ENCODE data around the gene SPATA18.
A peak's percentile ranks its signal among the peaks of the same experiment; 100 is the strongest.

The SPATA18 gene, protein sequence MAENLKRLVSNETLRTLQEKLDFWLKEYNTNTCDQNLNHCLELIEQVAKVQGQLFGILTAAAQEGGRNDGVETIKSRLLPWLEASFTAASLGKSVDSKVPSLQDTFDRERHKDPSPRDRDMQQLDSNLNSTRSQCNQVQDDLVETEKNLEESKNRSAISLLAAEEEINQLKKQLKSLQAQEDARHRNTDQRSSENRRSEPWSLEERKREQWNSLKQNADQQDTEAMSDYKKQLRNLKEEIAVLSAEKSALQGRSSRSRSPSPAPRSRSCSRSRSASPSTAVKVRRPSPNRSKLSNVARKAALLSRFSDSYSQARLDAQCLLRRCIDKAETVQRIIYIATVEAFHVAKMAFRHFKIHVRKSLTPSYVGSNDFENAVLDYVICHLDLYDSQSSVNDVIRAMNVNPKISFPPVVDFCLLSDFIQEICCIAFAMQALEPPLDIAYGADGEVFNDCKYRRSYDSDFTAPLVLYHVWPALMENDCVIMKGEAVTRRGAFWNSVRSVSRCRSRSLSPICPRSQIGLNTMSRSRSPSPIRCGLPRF

DNA sequence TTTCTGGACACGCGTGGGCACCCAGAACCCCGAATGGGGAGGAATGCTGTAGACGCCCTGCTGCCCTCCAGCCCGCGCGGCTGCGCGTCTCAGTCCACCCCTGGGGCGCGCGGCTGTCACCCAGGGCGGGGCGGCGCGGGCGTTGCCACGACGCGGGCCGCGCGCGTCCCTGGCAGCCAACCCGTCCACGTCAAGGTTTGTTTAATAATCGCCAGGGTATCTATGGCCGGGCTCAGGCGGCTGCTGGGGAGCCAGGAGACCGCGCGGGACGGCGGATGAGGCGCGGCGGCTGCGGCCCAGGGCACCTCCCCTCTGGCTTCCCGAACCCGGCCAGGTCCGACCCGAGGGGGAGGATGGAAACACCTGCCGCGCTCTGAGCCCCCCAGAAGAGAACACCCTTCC is at the start of gene SPATA18:
TSS of gene SPATA18 (plus strand) at position 92 of the 402 bp plus-strand sequence. CDS start 401 bp downstream, outside the sequence.
- no peak for DNase-seq

DNA sequence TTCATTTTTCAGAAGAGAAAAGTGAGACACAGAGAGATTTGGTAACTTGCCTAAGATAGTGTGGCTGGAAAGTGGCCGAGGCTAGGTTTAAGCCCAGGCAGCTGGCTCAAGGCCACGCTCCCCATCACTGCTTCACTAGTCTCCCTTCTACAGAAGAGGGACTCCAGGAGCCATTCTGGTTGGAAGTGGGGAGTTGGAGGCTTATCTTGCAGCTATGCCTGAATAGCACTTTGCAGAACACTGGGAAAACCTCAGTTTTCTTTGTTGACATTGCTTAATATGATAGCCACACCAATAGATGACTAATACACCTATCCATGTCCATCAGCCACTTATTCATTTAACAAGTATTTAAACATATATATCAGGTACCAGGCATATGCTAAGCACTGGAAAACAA is 49.5 kb upstream of the SPATA18 start:
- DNase-seq: no peak

DNA sequence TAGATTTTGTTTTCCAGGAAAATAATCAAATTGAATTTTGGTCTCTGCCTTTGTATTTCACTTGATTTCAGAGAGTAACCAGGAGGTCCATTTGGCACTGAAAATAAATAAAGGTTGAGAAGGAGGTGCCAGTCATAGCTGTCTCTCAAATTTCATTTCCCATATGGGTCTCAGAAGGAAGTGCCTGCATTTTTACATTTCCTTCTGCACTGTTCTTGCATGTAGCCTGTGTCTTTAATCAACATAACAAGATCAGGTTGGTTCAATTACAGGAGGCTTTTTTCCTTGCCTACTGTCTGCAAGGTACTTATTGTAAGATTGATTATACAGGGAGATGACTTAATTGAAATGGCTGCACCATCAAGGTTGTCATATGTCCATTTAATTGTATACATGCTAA is 46.7 kb upstream of the SPATA18 start:
- DNase-seq: no peak

DNA sequence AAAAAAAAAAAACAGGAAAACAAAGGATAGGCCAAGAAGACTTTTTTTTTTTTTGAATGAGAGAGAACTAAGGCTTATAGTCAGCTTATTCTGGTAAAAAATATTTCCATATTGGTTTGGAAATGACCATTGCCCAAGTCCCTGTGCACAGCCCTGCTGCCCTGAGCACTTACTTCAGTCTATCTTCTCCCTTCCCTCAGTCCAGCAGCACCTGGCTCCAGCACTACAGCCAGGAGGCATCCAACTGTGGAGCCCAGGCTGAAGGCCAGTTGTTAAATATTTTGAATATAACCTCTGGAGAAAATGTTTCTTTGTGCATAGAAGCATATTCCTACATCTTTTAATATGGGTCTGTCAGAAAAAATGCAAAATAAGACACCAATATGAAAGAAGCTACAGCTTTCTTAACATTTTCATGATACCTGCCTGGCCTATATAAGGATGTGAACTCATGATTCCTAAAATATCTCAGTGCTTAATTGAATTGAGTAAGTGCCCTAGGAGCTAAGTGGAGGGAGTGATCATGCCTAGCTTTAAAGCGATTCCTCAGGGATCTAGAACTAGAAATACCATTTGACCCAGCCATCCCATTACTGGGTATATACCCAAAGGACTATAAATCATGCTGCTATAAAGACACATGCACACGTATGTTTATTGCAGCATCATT is 45.4 kb upstream of the SPATA18 start:
- DNase-seq: no peak

DNA sequence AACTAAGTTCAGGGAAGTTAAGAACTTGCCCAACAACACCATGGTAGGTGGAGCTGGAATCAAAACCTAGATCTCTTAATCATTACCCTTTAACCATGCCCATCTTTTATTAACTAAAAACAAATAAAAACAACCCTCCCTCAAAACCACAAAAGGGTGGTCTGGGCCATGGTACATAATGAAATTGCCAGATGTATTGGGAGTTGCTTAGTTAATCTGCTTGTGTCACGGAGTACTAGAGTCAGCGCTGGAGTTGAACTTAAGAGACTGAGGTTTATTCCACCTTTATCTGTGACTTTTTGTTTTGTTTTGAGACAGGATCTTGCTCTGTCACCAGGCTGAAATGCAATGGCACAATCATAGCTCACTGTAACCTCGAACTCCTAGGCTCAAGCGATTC is 44.2 kb upstream of the SPATA18 start:
- DNase-seq: no peak

DNA sequence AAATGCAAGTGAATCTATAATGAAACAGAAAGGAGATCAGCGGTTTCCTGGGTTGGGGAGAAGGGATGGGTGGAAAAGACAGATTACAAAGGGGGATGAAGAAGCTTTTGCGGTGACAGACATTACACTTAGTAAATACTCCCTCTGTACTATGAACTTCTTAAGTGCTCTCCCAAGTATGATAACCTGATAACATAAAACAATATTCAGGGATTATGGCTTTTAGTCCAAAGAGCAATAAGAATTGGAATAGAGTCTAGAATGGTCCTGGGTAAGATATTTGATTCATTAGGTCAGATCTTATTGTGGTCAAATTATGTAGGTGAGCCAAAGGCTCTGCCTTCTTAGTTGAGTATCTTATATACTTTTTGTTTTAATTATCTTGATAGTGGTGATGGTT is 40.1 kb upstream of the SPATA18 start:
- DNase-seq: no peak

DNA sequence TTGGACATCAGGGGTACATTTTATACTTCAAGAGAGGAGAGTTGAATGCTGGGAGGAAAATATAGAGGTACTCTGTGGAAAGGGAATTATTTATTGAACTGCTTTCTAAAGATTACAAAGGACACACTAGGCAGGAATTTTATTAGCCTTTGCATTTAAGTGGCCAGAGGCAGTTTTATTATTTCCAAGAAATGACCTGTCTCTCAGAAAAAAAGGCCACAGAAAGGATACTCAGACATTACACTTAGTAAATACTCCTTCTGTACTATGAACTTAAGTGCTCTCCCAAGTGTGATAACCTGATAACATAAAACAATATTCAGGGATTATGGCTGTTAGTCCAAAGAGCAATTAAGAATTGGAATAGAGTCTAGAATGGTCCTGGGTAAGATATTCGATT is 38.5 kb upstream of the SPATA18 start:
- no peak for DNase-seq

DNA sequence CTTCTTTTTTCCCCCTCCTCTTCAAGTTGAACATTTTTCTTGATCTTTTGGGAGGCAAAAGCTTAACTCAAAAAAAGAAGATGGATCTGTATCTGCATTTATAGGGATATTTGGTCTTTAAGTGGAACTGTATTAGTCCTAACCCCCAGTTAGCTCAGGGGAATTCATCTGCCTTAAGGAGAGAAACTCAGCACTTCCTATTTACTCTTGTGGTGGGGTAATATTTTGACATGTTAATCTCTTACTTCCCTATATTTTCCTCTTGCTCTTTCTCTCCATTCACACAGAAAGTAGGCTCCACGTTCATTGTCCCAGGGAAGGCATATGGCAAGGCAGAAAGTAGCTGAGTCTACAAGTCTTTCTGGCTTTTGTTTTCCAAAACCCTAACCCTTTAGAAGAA is 36.2 kb upstream of the SPATA18 start:
- DNase-seq: no peak

DNA sequence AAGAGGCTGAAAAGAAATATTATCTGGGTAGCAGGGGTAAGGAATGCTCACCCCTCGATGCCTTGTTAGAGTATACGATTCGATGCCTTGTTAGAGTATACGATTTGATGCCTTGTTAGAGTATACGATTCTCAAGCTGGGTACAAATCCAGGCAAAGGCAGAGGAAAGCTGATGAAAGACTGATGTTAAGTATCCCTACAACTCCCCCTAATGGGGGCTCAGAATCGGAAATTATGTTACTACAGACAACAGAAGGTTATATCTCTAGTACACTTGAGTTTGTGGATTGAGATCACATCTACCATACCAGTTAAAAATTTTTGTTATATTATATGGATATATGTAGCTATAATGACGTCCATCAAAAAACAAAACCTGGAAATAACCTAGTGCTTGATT is 35.7 kb upstream of the SPATA18 start:
- no peak for DNase-seq

DNA sequence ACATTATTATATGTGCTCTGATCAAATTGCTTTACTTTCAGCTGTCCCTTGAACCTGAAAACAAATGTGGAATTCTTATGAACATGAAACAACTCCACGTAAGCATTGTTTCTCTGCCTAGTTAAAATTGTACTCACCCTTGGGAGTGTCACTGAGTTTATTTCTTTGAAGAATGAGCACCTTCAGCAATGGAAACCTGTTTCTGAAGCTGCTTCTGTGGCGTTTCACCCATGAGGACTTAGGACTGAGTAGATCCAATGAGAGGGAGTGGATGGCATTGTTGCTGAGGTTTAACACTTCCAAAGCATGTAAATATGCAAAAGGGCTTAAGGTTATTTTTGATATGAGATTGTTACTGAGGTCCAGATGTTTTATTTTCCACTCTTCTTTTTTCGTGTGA is 34.1 kb upstream of the SPATA18 start:
- no peak for DNase-seq

DNA sequence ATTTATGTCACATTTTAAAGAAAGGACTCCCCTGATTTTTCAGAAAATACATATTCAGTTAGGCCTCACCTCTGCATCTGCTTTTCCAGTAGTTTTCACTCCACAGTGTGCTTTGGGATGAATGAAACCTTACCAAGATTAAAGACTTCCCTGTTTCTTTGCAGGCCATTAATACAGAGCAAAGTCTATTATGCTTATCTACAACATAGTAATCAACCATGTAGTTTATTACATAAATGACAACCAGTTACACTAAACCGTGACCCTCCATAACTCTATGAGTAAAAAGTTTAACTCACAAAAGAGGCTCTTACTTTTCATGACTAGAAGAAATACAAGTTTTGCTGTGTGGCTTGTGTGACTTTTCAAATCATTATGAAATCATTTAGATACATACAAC is 33.3 kb upstream of the SPATA18 start:
- DNase-seq: no peak

DNA sequence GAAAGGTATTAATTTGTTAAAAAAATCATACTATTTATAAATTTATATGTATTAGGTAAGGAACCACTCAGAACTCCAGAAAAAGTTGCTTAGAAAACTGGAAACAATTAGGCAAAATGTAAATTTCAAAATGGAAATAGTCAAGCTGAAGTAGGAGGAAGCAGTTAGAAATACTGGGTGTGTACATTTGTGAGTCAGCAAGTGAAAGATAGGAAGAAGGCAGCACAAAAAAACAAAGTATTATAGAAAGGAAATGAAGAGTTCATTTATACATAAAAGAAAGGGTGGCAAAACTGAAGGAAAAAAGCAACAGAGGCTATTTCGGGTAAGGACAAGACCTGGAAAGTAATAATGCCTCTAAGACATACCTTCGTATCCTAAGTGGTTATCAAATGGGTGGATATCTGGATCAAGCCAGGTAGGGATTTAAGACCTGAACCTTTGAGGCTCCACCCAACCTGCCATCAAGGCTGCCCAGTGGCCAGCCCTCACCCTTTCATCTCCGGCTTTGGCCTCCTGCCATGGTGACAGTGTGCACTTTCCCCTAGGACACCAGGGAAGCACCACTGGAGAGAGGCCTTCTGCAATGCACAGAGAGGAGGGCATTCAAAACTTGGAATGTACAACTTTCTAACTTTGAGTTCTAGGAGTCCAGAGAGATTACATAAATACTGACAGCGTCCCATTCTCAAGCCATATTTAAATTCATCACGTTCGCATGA is 31.0 kb upstream of the SPATA18 start, which contains the start of gene LRRC66:
TSS of gene LRRC66 (minus strand) at position 428 of the 722 bp plus-strand sequence. CDS start 2,750 bp downstream, outside the sequence.
- no peak for DNase-seq

DNA sequence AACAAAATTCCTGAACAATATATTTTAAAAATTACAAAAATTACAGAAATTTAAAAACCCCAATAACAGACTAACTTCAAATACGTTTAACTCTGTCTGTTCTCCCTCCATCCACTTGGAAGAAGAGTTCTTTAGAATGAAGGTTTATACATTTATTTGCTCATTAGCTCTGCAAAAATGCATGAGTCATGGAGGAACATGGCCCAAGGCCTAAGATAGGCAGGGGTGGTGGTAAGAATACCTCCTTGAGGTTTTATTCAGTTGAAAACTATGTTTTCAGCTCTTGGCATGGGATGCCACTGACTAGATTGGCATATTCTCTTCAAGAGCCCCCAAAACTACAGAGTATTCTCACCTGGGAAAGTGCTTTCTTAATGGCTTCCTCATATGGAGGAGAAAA is 22.1 kb upstream of the SPATA18 start:
- DNase-seq: no peak

DNA sequence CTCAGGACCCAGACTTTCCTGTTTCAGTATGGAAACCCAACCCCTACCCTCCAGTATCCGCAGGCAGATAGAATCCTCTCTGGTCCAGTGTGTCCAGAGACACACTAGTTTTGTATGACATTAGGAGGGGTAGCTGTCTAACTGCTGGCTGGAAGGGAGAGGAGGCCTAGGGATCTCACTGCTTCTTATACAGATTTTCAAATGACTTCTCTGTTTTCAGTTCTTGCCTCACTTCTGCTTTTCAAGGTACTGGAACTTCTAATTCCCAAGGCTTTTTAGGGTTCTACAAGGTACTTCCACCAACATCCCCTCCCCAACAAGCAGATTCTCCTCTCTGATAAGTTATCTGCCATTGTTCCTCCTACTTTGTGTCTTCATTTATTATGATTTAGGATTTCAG is 19.1 kb upstream of the SPATA18 start:
- DNase-seq: no peak

DNA sequence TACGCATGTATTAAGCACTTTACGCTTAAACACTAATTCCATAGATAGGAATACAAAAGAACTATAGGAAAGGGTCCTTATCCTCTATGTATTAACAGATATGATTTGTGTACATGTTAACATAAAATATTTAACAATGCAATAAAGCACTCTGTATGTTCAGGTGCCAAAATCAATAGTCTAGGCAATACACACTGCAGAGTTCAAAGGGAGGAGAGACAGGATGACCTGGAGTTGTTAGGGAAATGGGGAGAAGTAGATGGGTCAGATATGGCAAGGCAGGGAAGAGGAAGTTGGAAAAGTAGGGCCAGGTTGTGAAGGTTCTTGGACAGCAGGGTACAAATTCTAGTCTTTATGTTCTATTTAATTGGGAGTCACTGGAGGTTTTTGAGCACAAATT is 15.9 kb upstream of the SPATA18 start:
- no peak for DNase-seq

DNA sequence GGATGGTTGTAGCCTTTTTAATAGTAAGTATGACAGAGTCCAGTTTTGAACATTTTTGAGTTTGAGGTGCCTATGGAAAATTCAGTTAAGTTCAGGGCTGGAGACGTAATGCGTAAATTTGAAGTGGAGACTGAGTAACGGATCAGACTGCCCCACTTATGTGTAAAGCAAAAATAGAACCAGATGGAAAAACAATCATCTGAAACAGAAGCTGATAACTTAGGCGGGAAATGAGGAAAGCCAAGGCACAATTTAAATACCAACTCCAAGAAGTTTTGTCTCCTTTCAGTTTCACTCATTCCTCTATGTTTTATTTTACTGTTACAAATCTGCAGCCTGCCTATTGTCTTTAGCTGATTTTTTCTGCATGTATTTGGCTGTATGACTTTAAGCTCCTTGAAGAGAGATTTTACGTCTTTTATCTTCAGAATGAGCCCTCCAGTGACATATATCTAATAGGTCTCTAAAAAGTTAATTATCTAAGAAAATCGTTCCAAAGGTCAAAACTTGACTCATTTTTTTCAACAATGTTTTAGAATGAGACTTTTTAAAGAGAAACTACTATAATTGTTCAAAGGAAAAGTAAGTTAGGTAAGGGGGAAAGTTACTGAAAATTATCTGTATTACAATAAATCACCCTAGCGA is 14.1 kb upstream of the SPATA18 start:
- no peak for DNase-seq

DNA sequence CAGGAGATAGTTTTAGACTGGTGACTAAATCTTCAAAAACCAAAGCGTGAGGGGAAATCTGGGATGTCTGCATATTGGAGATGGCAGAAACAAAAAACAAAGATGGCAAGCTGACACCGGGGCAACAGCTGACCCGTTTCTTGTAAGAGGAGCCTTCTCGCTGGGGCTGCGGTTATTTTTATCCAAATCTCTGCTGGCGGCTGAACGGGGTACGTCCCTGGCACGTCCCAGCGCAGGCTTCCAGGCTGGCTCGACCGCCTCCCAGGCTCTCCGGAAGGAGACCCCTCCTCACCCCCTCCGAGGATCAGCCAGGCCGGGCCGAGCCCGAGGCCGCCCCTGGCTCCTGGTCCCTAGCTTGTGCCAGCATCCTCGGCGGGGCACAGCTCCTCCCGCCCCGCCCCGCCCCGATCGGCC is 13.4 kb upstream of the SPATA18 start:
- DNase-seq: no peak

DNA sequence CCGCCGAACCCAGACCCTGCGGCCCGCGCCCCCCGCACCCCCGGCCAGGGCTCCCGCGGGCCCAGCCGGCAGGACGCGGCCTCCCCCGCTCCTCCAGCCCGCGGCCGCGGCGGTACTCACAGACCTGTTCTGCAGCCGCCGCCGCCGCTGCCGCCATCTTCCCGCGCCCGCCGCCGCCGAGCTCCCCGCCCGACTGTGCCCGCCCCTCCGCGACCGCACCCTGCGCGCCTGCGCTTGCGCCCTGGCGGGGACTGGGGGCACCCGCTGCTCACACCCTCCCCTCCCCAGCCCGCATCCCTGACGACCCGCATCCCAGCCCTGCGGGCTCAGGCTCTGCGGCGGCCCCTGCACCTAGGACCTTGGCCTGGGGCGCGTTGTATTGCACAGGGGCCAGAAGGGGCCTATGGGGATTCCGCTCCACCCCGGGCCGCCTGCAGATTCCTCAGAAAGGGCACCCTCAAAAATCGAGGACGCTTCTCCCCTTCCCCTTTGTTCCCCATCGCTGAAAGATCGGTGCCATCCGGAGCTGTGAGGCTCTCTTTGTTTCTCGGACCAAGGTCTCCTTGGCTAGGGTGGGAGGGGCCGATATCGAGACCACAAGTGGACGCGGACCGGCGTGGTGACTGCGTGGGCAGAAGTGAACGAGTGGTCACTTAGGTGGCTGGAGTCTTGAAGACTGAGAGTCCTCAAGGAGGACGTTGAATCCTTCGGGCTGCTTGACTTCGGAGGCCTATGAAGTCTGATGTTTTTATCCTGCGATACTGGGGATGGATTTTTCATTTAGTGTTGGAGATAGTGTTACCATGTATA is 12.8 kb upstream of the SPATA18 start, which contains the start of gene SGCB:
TSS of gene SGCB (minus strand) at position 197 of the 810 bp plus-strand sequence. CDS start at position 157, 40 bp downstream.
- DNase-seq: peak; percentile 76

DNA sequence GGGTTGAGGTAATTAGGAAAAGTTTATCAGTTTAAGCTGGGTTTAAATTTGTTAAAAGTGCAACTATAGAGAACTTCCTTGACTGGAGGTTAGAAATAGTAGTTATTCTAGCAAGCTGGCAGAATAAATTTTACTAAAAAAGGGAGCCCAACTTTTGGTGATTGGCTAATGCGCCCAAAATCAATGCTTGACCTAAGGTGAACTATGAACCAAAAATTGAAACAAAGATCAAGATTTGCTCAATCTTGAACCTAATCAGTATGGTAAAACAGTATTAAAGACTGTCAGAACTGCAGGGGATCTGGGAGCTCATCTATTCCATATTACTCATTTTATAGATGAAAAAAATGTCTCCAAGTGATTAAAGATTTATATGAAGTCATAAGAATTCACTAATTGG is 6.1 kb upstream of the SPATA18 start:
- no peak for DNase-seq

DNA sequence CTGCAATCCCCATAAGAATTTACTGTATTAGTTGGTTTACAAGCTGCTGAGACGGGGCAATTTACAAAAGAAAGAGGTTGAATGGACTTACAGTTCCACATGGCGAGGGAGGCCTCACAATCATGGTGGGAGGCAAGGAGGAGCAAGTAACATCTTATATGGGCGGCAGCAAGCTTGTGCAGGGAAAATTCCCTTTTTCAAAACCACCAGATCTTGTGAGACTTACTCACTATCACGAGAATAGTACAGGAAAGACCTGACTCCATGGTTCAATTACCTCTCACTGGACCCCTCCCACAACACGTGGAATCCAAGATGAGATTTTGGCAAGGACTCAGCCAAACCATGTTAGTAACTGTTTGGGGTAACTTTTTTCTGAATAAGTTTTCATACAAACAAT is 1.8 kb upstream of the SPATA18 start:
- no peak for DNase-seq

DNA sequence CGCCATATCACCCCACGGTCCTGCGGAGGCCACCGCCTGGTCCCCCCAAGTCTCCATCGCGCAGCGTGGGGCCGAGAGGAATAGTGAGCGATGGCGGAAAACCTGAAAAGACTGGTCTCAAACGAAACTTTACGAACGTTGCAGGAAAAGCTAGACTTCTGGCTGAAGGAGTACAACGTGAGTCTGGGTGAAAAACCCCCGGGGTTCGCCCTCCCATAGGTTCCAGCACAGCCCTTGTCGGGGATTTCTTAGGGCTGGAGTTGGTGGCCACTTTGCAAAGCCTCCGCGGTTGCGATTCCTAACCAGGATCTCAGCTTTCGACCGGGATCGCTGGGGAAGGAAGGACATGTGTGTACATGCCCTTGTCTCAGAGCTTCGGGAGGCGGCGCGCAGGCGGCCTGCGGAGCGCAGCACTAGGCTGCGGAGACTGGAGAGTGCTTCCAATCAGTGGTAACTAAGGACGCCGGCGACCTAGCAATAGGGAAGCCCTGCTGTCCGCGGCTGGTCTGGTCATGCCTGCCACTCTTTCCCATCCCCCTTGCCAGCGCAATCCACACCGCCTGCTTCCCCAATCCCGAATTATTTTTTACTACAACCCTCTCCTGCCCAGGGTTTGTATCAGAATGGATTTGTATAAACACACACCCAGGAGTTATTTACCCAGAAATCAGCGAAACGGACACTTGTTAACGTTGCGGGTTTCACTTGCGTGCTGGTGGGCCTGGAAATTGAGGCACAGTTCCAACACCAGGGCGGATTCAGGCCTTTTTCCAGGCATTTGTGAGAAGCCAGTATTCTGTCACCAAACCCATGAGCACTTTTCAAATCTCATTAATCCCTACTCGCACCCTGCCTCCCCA is 741 bp downstream of the SPATA18 start:
- no peak for DNase-seq

All from activated CD4-positive, CD25-positive, alpha-beta regulatory T cell treated with anti-CD3 and anti-CD28 coated beads, Interleukin-2, amount 50 U/mL, for 72 hours (primary cell).